Naive thymus-derived CD4-positive, alpha-beta T cell (primary cell): Measurements from ENCODE around the gene CELA3A. TPM values are rescaled to one million over a fixed set of nuclear protein-coding genes. Genes with fewer than 3 reads are reported as not detected.

ENCODE experiments used
- ATAC-seq: fragments of 150-1000 bp; cut with Tn5 transposase; 2 replicates; pipeline ENCODE4 v1.10.0; 2021; ENCODE audit warnings: mild to moderate bottlenecking, moderate library complexity
- CTCF ChIA-PET: fragments of 350-600 bp; sonication (Branson Sonifier 250); formaldehyde crosslinking; loops from one replicate; lab custom pipeline; 2021; ENCODE audit warnings: antibody characterized with exemption; lab: Charles Lee
- POLR2A ChIA-PET: fragments of 350-600 bp; sonication (Branson Sonifier 250); formaldehyde crosslinking; loops from one replicate; lab custom pipeline; 2021; ENCODE audit warnings: antibody characterized with exemption, inconsistent platforms; lab: Charles Lee
- DNase-seq, 9 donors: peaks; one replicate each; pipeline versions ENCODE4 v3.0.0 to v3.0.0-alpha.2; 2020 to 2022; ENCODE audit warnings: mixed read lengths in 1 of 9
- H3K27ac ChIP-seq: one replicate; pipeline ENCODE4 v1.7.0; 2013; ENCODE audit warnings: mild to moderate bottlenecking, low read depth, low read length, moderate library complexity
- H3K27me3 ChIP-seq, 2 donors: one replicate each; pipeline ENCODE4 v1.7.0; 2013; ENCODE audit warnings: low read length in 2 of 2, mild to moderate bottlenecking in 2 of 2, moderate library complexity in 2 of 2; ENCODE audit not compliant: control insufficient read depth in 2 of 2, insufficient read depth in 2 of 2
- H3K36me3 ChIP-seq, 3 experiments: 1 replicate in 2 of 3; 2 replicates in 1 of 3; pipeline ENCODE4 v1.7.0; 2013; ENCODE audit warnings: low read length in 3 of 3, mild to moderate bottlenecking in 3 of 3, moderate library complexity in 1 of 3; ENCODE audit not compliant: insufficient read depth in 3 of 3, control insufficient read depth in 2 of 3
- H3K4me1 ChIP-seq, 2 donors: one replicate each; pipeline ENCODE4 v1.7.0; 2013; ENCODE audit warnings: low read length in 2 of 2, mild to moderate bottlenecking in 2 of 2, moderate library complexity in 1 of 2; ENCODE audit not compliant: control insufficient read depth in 2 of 2, insufficient read depth in 2 of 2
- H3K4me3 ChIP-seq: 2 replicates; pipeline ENCODE4 v1.7.0; 2013; ENCODE audit warnings: mild to moderate bottlenecking, low read length
- H3K9me3 ChIP-seq, 3 experiments: 1 replicate in 2 of 3; 2 replicates in 1 of 3; pipeline ENCODE4 v1.7.0; 2013; ENCODE audit warnings: low read length in 3 of 3; ENCODE audit not compliant: control insufficient read depth in 2 of 3
- H3K27ac Mint-ChIP-seq, 9 donors: one replicate each; pipeline ENCODE4 v1.8.0; 2020 to 2022; ENCODE audit warnings: mixed read lengths in 9 of 9, mild to moderate bottlenecking in 8 of 9, moderate library complexity in 5 of 9, inconsistent platforms in 2 of 9
- H3K27me3 Mint-ChIP-seq, 5 donors: one replicate each; pipeline ENCODE4 v1.8.0; 2021 to 2022; ENCODE audit warnings: mixed read lengths in 5 of 5, mild to moderate bottlenecking in 1 of 5
- H3K36me3 Mint-ChIP-seq, 5 donors: one replicate each; pipeline ENCODE4 v1.8.0; 2020 to 2022; ENCODE audit warnings: mixed read lengths in 5 of 5, mild to moderate bottlenecking in 3 of 5, inconsistent platforms in 1 of 5
- H3K4me1 Mint-ChIP-seq, 7 donors: one replicate each; pipeline ENCODE4 v1.8.0; 2020 to 2022; ENCODE audit warnings: mixed read lengths in 7 of 7, mild to moderate bottlenecking in 3 of 7, inconsistent platforms in 1 of 7
- H3K4me3 Mint-ChIP-seq, 10 donors: one replicate each; pipeline ENCODE4 v1.8.0; 2020 to 2022; ENCODE audit warnings: mild to moderate bottlenecking in 10 of 10, mixed read lengths in 10 of 10, moderate library complexity in 6 of 10, inconsistent platforms in 2 of 10
- H3K9me3 Mint-ChIP-seq, 11 donors: one replicate each; pipeline ENCODE4 v1.8.0; 2020 to 2022; ENCODE audit warnings: mixed read lengths in 11 of 11, mild to moderate bottlenecking in 4 of 11, inconsistent platforms in 1 of 11, moderate library complexity in 1 of 11
- intact Hi-C, 2 donors: fragments of 100-400 bp; cut with micrococcal nuclease; formaldehyde crosslinking; loops; one replicate each; pipeline ENCODE4 v1.15.1; 2023
- polyA plus RNA-seq, 2 donors: library from polyadenylated mRNA; unstranded; fragments of 300-500 nt; fragmentation: Illumina TruSeq; gene quantifications; one replicate each; pipeline ENCODE4 v1.2.3, GENCODE V29; 2021
- total RNA-seq, 6 experiments: library from RNA in 5 of 6; stranded (reverse) in 5 of 6; gene quantifications; 1 replicate in 5 of 6; 2 replicates in 1 of 6; pipeline ENCODE4 v1.2.3 and lab custom pipeline; 2021 to 2026

Gene CELA3A
- total and polyA plus RNA-seq, 7 experiments from 2014 or later, result not detected

DNA sequence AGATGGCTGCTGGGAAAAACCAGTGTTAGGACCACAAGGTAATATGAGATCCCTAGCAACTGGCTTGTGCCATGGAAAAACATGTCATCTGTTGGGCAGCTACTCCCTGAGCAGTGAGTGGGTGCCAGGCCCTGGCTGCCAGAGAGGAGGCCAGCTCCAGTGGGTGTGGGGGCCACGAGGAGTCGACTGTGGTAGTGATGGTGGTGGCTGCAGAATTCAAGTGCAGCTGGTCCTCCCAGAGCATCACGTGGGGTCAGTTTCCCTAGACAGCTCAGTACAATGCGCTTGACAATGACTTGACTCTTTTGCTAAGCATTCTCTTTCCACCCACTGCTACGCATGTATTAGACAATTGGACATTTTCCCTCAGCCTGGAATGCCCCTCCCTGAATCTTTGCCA, 36.6 kb downstream of the CELA3A start:
- peak overlapping the region; percentile 46 for H3K27ac ChIP-seq
- H3K9me3 Mint-ChIP-seq, result no peaks in the 10 kb centered on the region
- H3K4me3 ChIP-seq, result no peak overlapping the region
- ChIA-PET POLR2A (interaction anchor here (14.1 to 25.0 kb wide), 2 partner anchors 10 to 17 kb away, joined by 312 to 774 read pairs; partner anchors contain the start of gene CDC42), CTCF (interaction anchor here (1.0 to 4.8 kb wide), 3 partner anchors 8 to 13 kb away, joined by 3 to 37 read pairs (median 19); no protein-coding TSS in a partner anchor)
- H3K4me3 Mint-ChIP-seq, result peak overlapping the region in 8 of 10 donors; percentile 7 to 70 (median 62)
- DNase-seq (no peak), ATAC-seq (no peak)
- H3K9me3 ChIP-seq, result no peaks in the 10 kb centered on the region
- H3K27me3 Mint-ChIP-seq, result no peaks in the 10 kb centered on the region
- no peaks in the 10 kb centered on the region for H3K36me3 Mint-ChIP-seq
- H3K4me1 Mint-ChIP-seq, result peaks cover 28 to 71% (median 46%) of the 10 kb centered on the region in 7 donors
- H3K36me3 ChIP-seq, result no peaks in the 10 kb centered on the region
- peaks cover 27 to 57% of the 10 kb centered on the region in 2 donors for H3K4me1 ChIP-seq
- H3K27me3 ChIP-seq, result no peaks in the 10 kb centered on the region
- intact Hi-C loops, result no loop called here
- H3K27ac Mint-ChIP-seq, result peak overlapping the region; percentile 81 to 100 (median 98)

DNA sequence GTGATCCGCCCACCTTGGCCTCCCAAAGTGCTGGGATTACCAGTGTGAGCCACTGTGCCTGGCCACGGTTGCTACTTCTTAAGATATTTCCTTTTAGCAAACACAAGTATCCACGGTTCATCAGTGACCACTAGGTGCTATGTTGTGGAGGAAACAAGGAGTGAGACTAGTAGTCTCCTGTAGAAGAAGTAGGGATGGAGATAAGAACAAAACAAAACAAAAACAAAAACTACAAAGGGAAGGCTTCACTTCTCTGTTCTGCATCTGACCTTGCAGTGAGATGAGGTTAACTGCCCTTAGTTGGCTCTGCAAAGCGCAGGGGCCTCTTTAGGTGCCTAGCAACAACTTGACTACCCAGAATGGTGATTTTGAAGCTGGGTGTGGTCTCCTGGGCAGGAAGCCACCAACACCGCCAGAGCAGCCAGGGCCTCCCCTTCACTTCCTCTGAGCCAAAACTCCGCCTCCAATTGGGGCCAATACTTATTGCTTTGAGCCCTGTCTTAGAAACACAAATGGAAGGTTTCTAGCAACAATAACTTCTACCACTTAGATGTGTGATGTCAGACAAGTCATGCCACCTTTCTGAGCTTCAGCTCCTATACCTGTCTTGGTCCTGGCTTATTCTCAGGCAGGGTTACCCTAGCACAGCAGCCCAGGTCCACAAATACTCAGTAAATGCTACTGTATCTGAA, 38.3 kb downstream of the CELA3A start:
- Histone ChIP-seq H3K36me3 (no peaks in the 10 kb centered on the region), H3K4me1 (peaks cover 31 to 65% of the 10 kb centered on the region in 2 donors), H3K4me3 (peak overlapping the region; percentile 25), H3K27me3 (no peaks in the 10 kb centered on the region), H3K9me3 (no peaks in the 10 kb centered on the region), H3K27ac (peak overlapping the region; percentile 95)
- Mint-ChIP-seq H3K36me3 (no peaks in the 10 kb centered on the region), H3K4me1 (peaks cover 35 to 77% (median 53%) of the 10 kb centered on the region in 7 donors), H3K27me3 (no peaks in the 10 kb centered on the region), H3K27ac (peak overlapping the region; percentile 95 to 100 (median 99)), H3K9me3 (no peaks in the 10 kb centered on the region), H3K4me3 (peak overlapping the region; percentile 66 to 90 (median 81))
- CTCF ChIA-PET, result interaction anchor here (0.7 to 4.8 kb wide), 8 partner anchors 8 to 32 kb away, joined by 3 to 37 read pairs (median 10); partner anchors contain the start of gene CDC42
- POLR2A ChIA-PET, result interaction anchor here (0.6 to 25.0 kb wide), 11 partner anchors 12 to 256 kb away, joined by 3 to 774 read pairs (median 4); partner anchors contain the start of genes CDC42 and USP48
- ATAC-seq, result peak; percentile 98
- intact Hi-C loops, result loop anchor here (1.0 kb wide), 3 partner anchors 8 to 14 kb away; partner anchors contain the start of gene CDC42 (in 2 of the 2)
- DNase-seq, result peak; percentile 62 to 98 (median 97)

DNA sequence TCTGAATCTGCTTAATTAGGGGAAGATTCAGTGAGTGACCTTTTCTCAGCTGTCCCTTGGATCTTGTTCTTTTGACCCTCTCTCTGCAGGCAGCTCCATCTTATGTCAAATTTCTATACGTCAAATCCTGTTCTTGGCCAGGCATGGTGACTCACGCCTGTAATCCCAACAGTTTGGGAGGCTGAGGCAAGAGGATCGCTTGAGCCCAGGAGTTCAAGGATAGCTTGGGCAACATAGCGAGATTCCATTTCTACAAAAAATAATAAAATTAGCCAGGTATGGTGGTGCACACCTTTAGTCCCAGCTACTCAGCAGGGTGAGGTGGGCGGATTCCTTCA, 38.8 kb downstream of the CELA3A start:
- Mint-ChIP-seq H3K4me1 (peaks cover 40 to 79% (median 58%) of the 10 kb centered on the region in 7 donors), H3K36me3 (peaks cover 0 to 3% (median 2%) of the 10 kb centered on the region in 5 donors), H3K9me3 (peaks cover 0 to 3% (median 1%) of the 10 kb centered on the region in 11 donors), H3K4me3 (peak overlapping the region; percentile 66 to 90 (median 81)), H3K27ac (peak overlapping the region; percentile 95 to 100 (median 99)), H3K27me3 (no peaks in the 10 kb centered on the region)
- Histone ChIP-seq H3K9me3 (no peaks in the 10 kb centered on the region), H3K27me3 (no peaks in the 10 kb centered on the region), H3K4me1 (peaks cover 31 to 70% of the 10 kb centered on the region in 2 donors), H3K27ac (peak overlapping the region; percentile 95), H3K36me3 (no peaks in the 10 kb centered on the region), H3K4me3 (peak overlapping the region; percentile 25)
- intact Hi-C loops, result loop anchor here (1.0 kb wide), 1 partner anchor 12 kb away; the partner anchor contains the start of gene CDC42 (in 2 of the 2)
- ATAC-seq (no peak), DNase-seq (no peak)
- ChIA-PET POLR2A (interaction anchor here (0.9 to 25.0 kb wide), 10 partner anchors 13 to 257 kb away, joined by 3 to 774 read pairs (median 4); partner anchors contain the start of genes CDC42 and USP48), CTCF (interaction anchor here (1.1 to 4.8 kb wide), 6 partner anchors 9 to 18 kb away, joined by 3 to 37 read pairs (median 15); partner anchors contain the start of gene CDC42)

DNA sequence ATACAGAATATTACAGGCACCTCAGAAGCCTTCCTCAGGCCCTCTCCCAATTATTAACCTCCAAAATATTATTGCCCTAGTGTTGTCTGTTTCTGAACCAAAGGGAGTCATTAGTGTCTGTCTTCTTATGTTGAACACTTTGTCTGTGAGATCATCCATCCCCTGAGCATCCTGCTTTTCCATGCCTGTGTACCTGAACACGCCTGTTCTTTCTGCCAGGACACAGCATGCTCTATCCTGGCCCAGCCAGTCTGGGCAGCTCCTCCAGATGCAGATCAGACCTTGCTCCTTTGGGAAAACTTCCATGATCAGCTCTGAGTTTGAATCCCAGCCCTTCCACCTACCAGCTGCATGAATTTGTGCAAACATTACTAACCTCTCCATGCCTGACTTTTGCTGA, 40.0 kb downstream of the CELA3A start:
- Mint-ChIP-seq H3K27ac (peak overlapping the region; percentile 78 to 100 (median 99)), H3K27me3 (no peaks in the 10 kb centered on the region), H3K9me3 (peaks cover 0 to 5% (median 4%) of the 10 kb centered on the region in 11 donors), H3K4me3 (peak overlapping the region in 9 of 10 donors; percentile 14 to 82 (median 56)), H3K36me3 (peaks cover 0 to 7% (median 5%) of the 10 kb centered on the region in 5 donors), H3K4me1 (peaks cover 46 to 82% (median 62%) of the 10 kb centered on the region in 7 donors)
- peak overlapping the region; percentile 67 for H3K27ac ChIP-seq
- no peaks in the 10 kb centered on the region for H3K27me3 ChIP-seq
- intact Hi-C loops, result no loop called here
- no peak for DNase-seq
- H3K4me3 ChIP-seq, result no peak overlapping the region
- CTCF ChIA-PET, result interaction anchor here (1.0 kb wide), 1 partner anchor 11 kb away, joined by 3 read pairs; the partner anchor contains the start of gene CDC42
- H3K9me3 ChIP-seq, result no peaks in the 10 kb centered on the region
- no peak for ATAC-seq
- POLR2A ChIA-PET, result interaction anchor here (14.1 to 25.0 kb wide), 2 partner anchors 13 to 14 kb away, joined by 312 to 774 read pairs; partner anchors contain the start of gene CDC42
- no peaks in the 10 kb centered on the region for H3K36me3 ChIP-seq
- H3K4me1 ChIP-seq, result peaks cover 31 to 74% of the 10 kb centered on the region in 2 donors

GRCh38 chr1:22043198-22043769, 41.8 kb downstream of the CELA3A start:
- Mint-ChIP-seq H3K4me1 (peaks cover 43 to 78% (median 58%) of the 10 kb centered on the region in 7 donors), H3K27ac (peak overlapping the region; percentile 25 to 100 (median 84)), H3K9me3 (peaks cover 0 to 5% (median 4%) of the 10 kb centered on the region in 11 donors), H3K36me3 (peaks cover 0 to 7% (median 5%) of the 10 kb centered on the region in 5 donors), H3K27me3 (no peaks in the 10 kb centered on the region), H3K4me3 (peak overlapping the region in 7 of 10 donors; percentile 1 to 69 (median 49))
- peaks cover 28 to 59% of the 10 kb centered on the region in 2 donors for H3K4me1 ChIP-seq
- no peaks in the 10 kb centered on the region for H3K36me3 ChIP-seq
- no peaks in the 10 kb centered on the region for H3K9me3 ChIP-seq
- intact Hi-C loops, result no loop called here
- no peak overlapping the region for H3K4me3 ChIP-seq
- ChIA-PET POLR2A (interaction anchor here (14.1 to 25.0 kb wide), 2 partner anchors 12 to 16 kb away, joined by 312 to 774 read pairs; partner anchors contain the start of gene CDC42), CTCF (no interaction called here)
- no peak for DNase-seq
- peak overlapping the region; percentile 35 for H3K27ac ChIP-seq
- no peak for ATAC-seq
- H3K27me3 ChIP-seq, result no peaks in the 10 kb centered on the region
